Caco-2 (cell line): ENCODE data around the gene PER2. TPM values are rescaled to one million over a fixed set of nuclear protein-coding genes. Genes with fewer than 3 reads are reported as not detected.
"Not testable (repeated sequence)": the region's sequence is repeated elsewhere in the genome, so short reads cannot be mapped to it uniquely, and the experiment has no call there.

ENCODE experiments used
- BruUV-seq: library from RNA; stranded (reverse); fragments of 400-500 nt; replicated peaks from 2 replicates; lab custom pipeline; 2021; lab: Mats Ljungman, UMichigan
- CTCF ChIA-PET: fragments of 300-600 bp; sonication (Branson Sonifier 250); formaldehyde crosslinking; loops from one replicate; lab custom pipeline; 2022; ENCODE audit warnings: antibody characterized with exemption; lab: Charles Lee
- POLR2A ChIA-PET: fragments of 300-600 bp; sonication (Branson Sonifier 250); formaldehyde crosslinking; loops from one replicate; lab custom pipeline; 2022; ENCODE audit warnings: antibody characterized with exemption; lab: Charles Lee
- DNase-seq, 2 experiments: peaks; one replicate each; pipeline versions ENCODE4 v3.0.0 to v3.0.0-alpha.2; 2020 to 2022
- H3K27me3 ChIP-seq: replicated peaks from 2 replicates; pipeline ENCODE4 v1.6.0; 2011; ENCODE audit warnings: low read length; ENCODE audit not compliant: control insufficient read depth, insufficient read depth
- H3K36me3 ChIP-seq: 2 replicates; pipeline ENCODE4 v1.5.1; 2011; ENCODE audit warnings: low read length; ENCODE audit not compliant: control insufficient read depth, insufficient read depth
- H3K4me1 ChIP-seq: fragments of 250-450 bp; sonication (Bioruptor Pico); 2 replicates; pipeline ENCODE4 v1.5.1; 2020; ENCODE audit warnings: mild to moderate bottlenecking
- H3K4me3 ChIP-seq: 2 replicates; pipeline ENCODE4 v1.5.1; 2011; ENCODE audit warnings: low read depth, mild to moderate bottlenecking, control low read depth, low read length
- H3K9me3 ChIP-seq: fragments of 250-450 bp; sonication (Bioruptor Pico); 2 replicates; pipeline ENCODE4 v1.5.1; 2020; ENCODE audit warnings: mild to moderate bottlenecking, moderate library complexity
- H3K27ac Mint-ChIP-seq: one replicate; pipeline ENCODE4 v1.8.0; 2022; ENCODE audit warnings: mixed read lengths; ENCODE audit not compliant: unreplicated experiment
- H3K27me3 Mint-ChIP-seq: one replicate; pipeline ENCODE4 v1.8.0; 2022; ENCODE audit warnings: mixed read lengths; ENCODE audit not compliant: insufficient read depth, unreplicated experiment
- H3K36me3 Mint-ChIP-seq: one replicate; pipeline ENCODE4 v1.8.0; 2022; ENCODE audit warnings: mild to moderate bottlenecking, mixed read lengths; ENCODE audit not compliant: insufficient read depth, unreplicated experiment
- H3K4me1 Mint-ChIP-seq: one replicate; pipeline ENCODE4 v1.8.0; 2022; ENCODE audit warnings: low read depth, mixed read lengths; ENCODE audit not compliant: unreplicated experiment
- H3K4me3 Mint-ChIP-seq: one replicate; pipeline ENCODE4 v1.8.0; 2022; ENCODE audit warnings: mild to moderate bottlenecking, moderate library complexity, mixed read lengths; ENCODE audit not compliant: unreplicated experiment
- H3K9me3 Mint-ChIP-seq: one replicate; pipeline ENCODE4 v1.8.0; 2022; ENCODE audit warnings: mixed read lengths; ENCODE audit not compliant: unreplicated experiment
- CTCF ChIP-seq, 2 experiments: fragments of 200-600 bp in 1 of 2; IDR thresholded peaks; 1 replicate in 1 of 2; 2 replicates in 1 of 2; pipeline versions ENCODE4 v1.5.1 to v1.8.0; 2011 to 2022; ENCODE audit warnings: antibody characterized with exemption in 1 of 2, control low read depth in 1 of 2, inconsistent platforms in 1 of 2, low read depth in 1 of 2, low read length in 1 of 2, mild to moderate bottlenecking in 1 of 2, moderate library complexity in 1 of 2; ENCODE audit not compliant: insufficient read depth in 1 of 2, severe bottlenecking in 1 of 2, unreplicated experiment in 1 of 2
- intact Hi-C: fragments of 100-400 bp; cut with micrococcal nuclease; formaldehyde crosslinking; loops from one replicate; pipeline ENCODE4 v1.10.0; 2022; ENCODE audit not compliant: unreplicated experiment
- total RNA-seq: library from RNA; stranded (reverse); gene quantifications from 2 replicates; pipeline ENCODE4 v1.2.3, GENCODE V29; 2022

The PER2 gene
- total RNA-seq, 1 experiment from 2014 or later: 12.2 TPM

GRCh38 chr2:238336793-238337444 is 48.5 kb upstream of the PER2 start:
- H3K4me1 ChIP-seq: no peaks in the 10 kb centered on the region
- peaks cover 6% of the 10 kb centered on the region for H3K36me3 Mint-ChIP-seq
- CTCF ChIA-PET: no interaction called here
- intact Hi-C loops: no loop called here
- no peaks in the 10 kb centered on the region for H3K9me3 Mint-ChIP-seq
- no peak for DNase-seq
- H3K4me1 Mint-ChIP-seq: no peaks in the 10 kb centered on the region
- no peaks in the 10 kb centered on the region for H3K9me3 ChIP-seq
- H3K27ac Mint-ChIP-seq: no peak overlapping the region
- H3K4me3 Mint-ChIP-seq: no peak overlapping the region
- H3K36me3 ChIP-seq: no peaks in the 10 kb centered on the region
- POLR2A ChIA-PET: no interaction called here
- H3K27me3 ChIP-seq: no peaks in the 10 kb centered on the region
- no peak for TF ChIP-seq CTCF (IDR thresholded peaks at IDR 0.05; ENCODE audit: insufficient read depth in 1 of 2, low read depth in 1 of 2, low read length in 1 of 2, severe bottlenecking in 1 of 2, unreplicated experiment in 1 of 2)
- no peak overlapping the region for H3K4me3 ChIP-seq
- H3K27me3 Mint-ChIP-seq: no peaks in the 10 kb centered on the region
- BruUV-seq: no TSS peak

GRCh38 chr2:238336151-238336550 is 47.7 kb upstream of the PER2 start:
- no peak overlapping the region for H3K4me3 ChIP-seq
- H3K27me3 ChIP-seq: no peaks in the 10 kb centered on the region
- Mint-ChIP-seq H3K9me3 (no peaks in the 10 kb centered on the region), H3K27ac (no peak overlapping the region), H3K36me3 (peaks cover 6% of the 10 kb centered on the region), H3K4me3 (no peak overlapping the region), H3K4me1 (no peaks in the 10 kb centered on the region), H3K27me3 (no peaks in the 10 kb centered on the region)
- no peaks in the 10 kb centered on the region for H3K4me1 ChIP-seq
- no peaks in the 10 kb centered on the region for H3K36me3 ChIP-seq
- ChIA-PET CTCF (interaction anchor here (0.7 kb wide), 1 partner anchor 72 kb away, joined by 3 read pairs; no protein-coding TSS in a partner anchor), POLR2A (no interaction called here)
- TF ChIP-seq CTCF (IDR thresholded peaks at IDR 0.05; ENCODE audit: insufficient read depth in 1 of 2, low read depth in 1 of 2, low read length in 1 of 2, severe bottlenecking in 1 of 2, unreplicated experiment in 1 of 2): no peak
- no peaks in the 10 kb centered on the region for H3K9me3 ChIP-seq
- no peak for DNase-seq
- intact Hi-C loops: no loop called here
- no TSS peak for BruUV-seq

DNA sequence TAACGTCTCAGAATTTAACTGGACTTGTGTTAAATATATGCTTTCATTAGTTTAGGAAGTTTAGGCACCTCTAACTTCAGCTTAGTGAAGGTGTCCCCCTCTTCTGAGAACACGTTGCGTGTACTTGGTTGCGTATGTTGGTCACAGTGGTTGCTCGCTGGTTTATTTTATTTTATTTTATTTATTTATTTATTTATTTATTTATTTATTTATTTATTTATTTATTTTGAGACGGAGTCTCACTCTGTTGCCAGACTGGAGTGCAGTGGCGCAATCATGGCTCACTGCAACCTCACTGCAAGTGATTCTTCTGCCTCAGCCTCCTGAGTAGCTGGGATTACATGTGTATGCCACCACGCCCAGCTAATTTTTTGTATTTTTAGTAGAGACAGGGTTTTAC is 47.2 kb upstream of the PER2 start:
- H3K36me3 Mint-ChIP-seq, H3K27me3 ChIP-seq, intact Hi-C loops, POLR2A ChIA-PET, H3K9me3 ChIP-seq, H3K36me3 ChIP-seq, DNase-seq, H3K4me3 Mint-ChIP-seq, H3K27me3 Mint-ChIP-seq, H3K27ac Mint-ChIP-seq, H3K4me1 ChIP-seq, H3K9me3 Mint-ChIP-seq, BruUV-seq, H3K4me3 ChIP-seq, H3K4me1 Mint-ChIP-seq: not testable (repeated sequence)
- CTCF ChIA-PET: interaction anchor here (0.7 kb wide), 1 partner anchor 72 kb away, joined by 3 read pairs; no protein-coding TSS in a partner anchor
